HG03575 (cell line): ENCODE measurements around the gene FOLR1.

Source experiments
- ATAC-seq: cut with Tn5 transposase; IDR thresholded peaks from one replicate; pipeline ENCODE4 v1.9.1; 2021; ENCODE audit not compliant: unreplicated experiment, insufficient number of reproducible peaks, low FRiP score; ENCODE audit errors: extremely low read depth

FOLR1 gene

DNA sequence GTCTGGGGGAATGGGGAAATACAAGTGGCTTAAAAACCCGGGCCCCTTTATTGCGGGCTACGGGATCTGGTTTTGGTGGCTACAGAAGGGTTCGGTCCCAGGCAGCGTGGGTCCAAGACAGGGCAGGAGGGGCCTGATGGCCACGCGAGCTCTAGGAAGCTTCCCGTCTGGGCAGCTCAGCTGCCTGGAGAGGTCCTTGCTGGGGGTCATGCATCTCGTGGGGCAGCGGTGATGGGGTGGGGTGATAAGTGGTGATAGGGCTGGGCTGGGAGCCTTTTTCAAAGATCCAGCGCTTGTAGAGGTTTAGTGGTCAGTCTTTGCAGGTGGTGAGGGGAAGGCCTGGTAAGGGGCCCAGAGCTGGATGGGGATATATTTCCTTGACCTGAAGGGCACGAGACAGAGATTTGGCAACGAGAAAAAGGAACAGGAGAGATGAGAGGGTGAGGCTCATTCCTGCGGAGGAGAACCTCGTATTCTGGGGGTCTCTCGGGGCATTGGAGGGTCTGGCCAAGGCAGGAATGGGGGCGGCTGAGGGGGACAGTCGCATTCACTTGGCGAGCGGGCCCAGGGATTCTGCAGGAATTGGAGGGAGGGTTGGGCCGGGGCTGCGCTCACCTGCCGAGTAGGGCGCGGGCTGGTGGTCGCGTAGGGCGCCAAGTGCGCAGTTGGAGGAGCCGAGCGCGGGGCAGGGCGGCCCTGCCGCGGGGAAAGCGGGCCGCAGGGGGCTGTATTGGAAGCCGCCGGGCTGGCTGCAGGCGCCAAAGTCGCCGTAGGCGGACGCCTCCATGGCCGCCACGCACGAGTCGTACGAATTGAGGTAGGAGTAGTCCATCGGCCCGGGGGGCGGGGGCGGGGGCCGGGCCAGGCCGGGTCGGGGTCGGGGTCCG is 51.5 kb downstream of the FOLR1 start:
- no peak for ATAC-seq

DNA sequence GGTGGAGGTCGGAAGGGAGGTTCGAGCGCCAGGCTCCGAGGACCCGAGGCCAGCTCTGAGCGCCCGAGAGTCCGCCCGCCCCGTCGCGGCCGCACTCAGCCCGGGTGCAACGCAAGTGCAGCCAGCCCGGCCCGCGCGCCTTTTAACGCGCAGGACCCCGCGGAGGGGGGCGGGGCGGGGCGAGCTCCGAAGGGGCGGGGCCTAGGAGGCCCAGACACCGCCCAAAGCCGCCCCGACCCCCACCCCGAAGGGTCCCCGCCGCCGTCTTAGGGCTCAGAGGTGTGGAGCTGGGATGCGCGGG is 52.1 kb downstream of the FOLR1 start, which contains the start of gene PHOX2A:
Gene PHOX2A, minus strand, starts transcription at position 117 of the 301 bp plus-strand sequence. CDS start 172 bp downstream, outside the sequence.
- ATAC-seq, result no peak

DNA sequence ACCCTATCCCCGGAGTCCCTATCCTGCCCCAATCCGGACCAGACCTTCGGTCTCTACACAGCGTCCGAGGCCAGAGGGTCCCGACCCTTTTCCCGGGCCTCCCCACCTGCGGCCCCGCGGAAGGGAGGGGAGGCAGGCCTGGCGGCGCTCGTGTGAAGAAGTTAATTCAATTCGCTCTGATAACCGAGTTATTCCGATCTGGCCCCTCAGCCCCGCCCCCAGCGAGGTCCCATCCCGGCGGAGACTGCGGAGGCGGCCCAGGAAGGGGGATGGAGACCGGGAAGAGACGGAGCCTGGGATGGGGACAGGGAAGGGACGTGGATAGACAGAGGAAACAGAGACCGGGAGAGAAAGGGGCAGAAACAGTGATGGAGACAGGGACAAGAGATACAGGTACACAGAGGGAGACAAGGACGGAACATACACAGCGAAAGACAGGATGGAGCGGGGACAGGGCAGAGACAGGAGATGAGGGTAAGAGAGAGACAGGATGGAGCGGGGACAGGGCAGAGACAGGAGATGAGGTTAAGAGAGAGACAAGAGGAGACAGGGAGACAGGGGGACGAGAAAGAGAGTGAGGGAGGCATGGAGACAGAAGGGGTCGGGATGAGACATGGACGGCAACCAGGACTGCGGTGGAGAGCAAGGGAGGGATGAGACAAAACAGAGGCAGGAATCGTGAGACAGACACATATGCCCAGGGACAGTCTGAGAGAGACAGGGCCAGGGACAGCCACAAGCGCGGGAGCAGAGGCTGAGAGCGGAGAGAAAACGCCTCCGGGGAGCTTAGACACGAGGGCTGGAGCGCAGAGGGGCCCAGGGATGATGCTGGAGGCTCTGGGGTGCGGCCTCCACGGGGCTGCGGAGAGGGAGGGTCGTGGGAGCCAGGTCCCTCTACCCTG is 52.7 kb downstream of the FOLR1 start:
- ATAC-seq, result no peak

DNA sequence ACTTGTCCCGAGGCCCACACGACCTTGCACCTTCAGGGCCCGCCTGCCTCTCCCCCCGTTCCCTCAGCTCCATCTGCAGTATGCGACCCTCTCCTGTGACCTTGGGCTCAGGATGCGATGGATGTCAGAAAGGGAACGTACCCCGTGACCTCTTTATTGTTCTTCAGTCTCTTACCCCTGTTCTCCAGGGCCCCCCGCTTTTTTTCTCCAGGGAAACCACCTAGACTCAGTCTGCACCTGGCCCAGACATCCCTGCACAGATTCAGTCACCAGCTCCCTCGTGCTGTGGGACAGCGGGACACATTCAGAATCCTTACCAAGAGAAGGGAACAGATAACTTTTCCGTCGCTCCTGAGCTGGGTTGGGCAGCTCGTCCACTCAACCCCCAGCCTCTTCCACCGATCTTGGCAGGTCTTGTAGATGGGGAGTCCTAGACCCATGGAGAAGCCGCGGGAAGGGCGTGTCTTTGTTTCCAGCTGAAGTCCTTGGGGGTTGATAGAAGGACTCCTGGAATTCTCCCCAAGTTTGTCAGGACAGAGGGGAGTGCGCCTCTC is 53.4 kb downstream of the FOLR1 start:
- no peak for ATAC-seq
